HG02571 (cell line): ENCODE data around the gene MAP3K5.
"Not testable (repeated sequence)": the region's sequence is repeated elsewhere in the genome, so short reads cannot be mapped to it uniquely, and the experiment has no call there.

Experiments used
- ATAC-seq: cut with Tn5 transposase; IDR thresholded peaks from one replicate; pipeline ENCODE4 v1.9.1; 2021; ENCODE audit warnings: mild to moderate bottlenecking, moderate library complexity; ENCODE audit not compliant: unreplicated experiment

The MAP3K5 gene, protein sequence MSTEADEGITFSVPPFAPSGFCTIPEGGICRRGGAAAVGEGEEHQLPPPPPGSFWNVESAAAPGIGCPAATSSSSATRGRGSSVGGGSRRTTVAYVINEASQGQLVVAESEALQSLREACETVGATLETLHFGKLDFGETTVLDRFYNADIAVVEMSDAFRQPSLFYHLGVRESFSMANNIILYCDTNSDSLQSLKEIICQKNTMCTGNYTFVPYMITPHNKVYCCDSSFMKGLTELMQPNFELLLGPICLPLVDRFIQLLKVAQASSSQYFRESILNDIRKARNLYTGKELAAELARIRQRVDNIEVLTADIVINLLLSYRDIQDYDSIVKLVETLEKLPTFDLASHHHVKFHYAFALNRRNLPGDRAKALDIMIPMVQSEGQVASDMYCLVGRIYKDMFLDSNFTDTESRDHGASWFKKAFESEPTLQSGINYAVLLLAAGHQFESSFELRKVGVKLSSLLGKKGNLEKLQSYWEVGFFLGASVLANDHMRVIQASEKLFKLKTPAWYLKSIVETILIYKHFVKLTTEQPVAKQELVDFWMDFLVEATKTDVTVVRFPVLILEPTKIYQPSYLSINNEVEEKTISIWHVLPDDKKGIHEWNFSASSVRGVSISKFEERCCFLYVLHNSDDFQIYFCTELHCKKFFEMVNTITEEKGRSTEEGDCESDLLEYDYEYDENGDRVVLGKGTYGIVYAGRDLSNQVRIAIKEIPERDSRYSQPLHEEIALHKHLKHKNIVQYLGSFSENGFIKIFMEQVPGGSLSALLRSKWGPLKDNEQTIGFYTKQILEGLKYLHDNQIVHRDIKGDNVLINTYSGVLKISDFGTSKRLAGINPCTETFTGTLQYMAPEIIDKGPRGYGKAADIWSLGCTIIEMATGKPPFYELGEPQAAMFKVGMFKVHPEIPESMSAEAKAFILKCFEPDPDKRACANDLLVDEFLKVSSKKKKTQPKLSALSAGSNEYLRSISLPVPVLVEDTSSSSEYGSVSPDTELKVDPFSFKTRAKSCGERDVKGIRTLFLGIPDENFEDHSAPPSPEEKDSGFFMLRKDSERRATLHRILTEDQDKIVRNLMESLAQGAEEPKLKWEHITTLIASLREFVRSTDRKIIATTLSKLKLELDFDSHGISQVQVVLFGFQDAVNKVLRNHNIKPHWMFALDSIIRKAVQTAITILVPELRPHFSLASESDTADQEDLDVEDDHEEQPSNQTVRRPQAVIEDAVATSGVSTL (N-terminal part only)

DNA sequence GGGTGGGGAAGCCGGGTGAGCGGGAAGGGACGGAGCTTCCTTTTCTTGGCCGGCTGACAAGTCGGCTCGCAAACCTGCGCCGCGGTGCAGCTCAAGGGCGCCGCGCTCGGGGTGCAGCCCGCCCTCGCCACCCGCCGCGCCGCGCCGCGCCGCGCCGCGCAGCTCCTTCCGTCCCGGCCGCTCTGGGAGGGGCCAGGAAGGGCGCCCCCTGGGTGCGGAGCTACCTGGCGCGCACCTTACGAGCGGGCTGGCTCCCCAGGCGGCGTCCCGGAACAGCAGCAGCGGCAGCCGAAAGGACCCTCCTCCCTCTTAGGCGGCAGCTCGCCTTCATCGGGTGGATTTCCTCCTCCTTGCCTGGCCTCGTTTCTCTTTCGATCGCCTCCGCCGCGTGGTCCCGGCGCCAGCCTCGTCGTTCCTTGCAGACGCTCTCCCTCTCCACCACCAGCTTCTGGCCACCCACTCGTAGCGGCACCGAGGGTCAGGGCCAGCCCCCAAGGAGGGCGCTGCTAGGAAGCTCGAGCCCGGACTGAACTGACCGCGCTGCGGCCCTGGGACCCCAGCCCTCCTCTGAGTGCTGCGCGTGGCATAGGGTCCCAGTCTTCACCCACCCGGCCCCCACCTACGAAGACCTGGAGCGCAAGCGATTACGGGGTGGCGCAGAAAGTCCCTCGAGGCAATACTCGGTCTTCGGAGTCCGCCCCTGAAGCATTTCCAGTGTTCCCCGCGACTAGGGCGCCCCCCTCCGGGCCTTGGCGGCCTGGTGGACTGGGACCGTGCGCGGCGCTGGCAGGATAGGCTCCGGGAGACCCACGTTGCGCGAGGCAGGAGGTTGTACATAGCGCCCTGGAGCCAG lies at the start of gene MAP3K5:
MAP3K5 (minus strand) TSS at position 68 of the 853 bp plus-strand sequence. CDS start 320 bp downstream, outside the sequence.
- ATAC-seq, result peak; percentile 60

DNA sequence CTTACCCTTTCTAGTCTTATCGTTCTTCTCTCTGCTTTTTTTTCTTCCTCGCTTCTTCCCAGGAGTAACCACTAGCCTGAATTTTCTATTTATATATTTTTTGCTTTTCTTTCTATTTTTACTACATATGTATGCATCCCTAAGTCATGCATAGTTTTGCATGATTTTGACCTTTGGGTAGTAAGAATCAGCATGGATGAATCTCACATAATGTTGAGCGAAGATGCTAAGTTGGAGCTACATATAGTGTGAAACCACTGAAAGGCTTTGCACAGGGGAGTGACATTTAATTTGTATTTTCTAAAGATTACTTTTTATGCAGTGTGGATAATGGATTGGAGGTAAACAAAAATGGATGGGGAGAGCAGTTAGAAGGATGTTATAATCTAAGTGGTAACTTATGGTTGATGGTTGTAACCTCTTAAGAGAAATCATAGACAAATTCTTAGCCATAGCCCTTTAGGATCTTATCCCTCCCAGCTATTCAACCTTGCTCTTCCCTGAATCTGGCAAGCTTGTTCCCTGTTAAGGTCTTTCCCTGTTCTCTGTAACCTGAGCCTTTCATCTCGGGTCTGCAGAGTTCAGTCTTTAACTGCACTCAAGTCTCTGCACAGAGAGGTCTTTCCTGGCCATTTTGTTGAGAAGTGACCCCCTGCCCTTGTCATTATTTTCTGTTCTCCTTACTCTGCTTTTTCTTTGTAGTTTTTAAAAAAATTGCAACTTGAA lies 48.2 kb upstream of the MAP3K5 start:
- ATAC-seq, result no peak

DNA sequence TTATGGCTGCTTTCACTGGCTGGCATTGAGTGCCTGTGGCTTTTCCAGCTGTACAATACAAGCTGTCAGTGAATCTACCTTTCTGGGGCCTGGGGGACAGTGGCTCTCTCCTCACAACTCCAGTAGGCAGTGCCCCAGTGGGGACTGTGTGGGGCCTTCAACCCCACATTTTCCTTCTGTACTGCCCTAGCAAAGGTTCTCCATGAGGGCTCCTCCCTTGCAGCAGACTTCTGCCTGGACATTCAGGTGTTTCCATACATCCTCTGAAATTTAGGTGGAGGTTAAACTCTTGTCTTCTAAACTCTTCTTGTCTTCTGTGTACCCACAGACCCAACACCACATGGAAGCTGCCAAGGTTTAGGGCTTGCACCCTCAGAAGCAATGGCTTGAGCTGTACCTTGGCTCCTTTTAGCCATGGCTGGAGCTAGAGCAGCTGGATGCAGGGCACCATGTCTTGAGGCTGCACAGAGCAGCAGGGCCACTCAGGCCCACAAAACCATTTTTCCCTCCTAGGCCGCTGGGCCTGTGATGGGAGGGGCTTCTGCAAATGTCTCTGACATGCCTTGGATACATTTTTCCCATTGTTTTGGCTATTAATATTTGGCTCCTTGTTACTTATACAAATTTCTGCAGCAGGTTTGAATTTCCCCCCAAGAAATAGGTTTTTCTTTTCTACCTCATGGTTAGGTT lies 39.7 kb upstream of the MAP3K5 start:
- no peak for ATAC-seq

DNA sequence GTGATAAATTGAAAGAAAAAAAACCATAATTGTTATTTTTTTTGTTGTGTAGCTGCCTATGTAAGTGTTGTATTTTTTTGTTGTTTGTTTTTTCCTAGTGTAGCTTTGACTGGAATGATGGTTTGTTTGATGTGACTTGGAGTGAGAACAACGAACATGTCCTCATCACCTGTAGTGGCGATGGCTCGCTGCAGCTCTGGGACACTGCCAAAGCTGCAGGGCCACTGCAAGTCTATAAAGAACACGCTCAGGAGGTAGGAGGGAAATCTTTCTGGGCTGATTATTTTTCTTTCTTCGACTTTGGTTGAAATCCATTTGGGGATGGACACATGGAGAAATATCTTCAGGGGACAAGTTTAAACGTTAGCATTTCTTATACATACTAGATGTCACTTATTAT lies 33.9 kb upstream of the MAP3K5 start:
- ATAC-seq, result no peak

DNA sequence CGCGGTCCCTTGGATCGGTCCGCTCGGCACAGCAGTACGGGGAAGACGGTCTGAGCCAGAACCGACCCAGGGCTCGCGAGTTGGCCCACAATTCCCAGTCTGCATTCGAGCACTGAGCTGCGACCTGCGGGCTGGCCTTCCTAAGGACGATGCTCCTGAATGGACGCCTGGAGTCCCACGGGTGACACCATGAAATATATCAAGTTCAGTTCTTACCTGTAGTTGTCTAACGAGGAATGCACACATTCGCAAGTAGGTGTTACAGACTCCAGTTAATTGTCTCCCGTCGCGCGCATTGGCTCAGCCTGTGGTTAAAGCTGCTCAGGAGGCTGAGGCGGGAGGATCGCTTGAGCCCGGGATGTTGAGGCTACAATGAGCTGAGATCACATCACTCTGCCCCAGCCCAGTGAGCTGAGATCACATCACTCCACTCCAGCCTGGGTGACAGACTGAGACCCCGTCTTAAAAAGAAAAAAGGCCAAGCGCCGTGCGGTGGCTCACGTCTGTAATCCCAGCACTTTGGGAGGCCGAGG lies 30.9 kb upstream of the MAP3K5 start:
- ATAC-seq, result no peak

DNA sequence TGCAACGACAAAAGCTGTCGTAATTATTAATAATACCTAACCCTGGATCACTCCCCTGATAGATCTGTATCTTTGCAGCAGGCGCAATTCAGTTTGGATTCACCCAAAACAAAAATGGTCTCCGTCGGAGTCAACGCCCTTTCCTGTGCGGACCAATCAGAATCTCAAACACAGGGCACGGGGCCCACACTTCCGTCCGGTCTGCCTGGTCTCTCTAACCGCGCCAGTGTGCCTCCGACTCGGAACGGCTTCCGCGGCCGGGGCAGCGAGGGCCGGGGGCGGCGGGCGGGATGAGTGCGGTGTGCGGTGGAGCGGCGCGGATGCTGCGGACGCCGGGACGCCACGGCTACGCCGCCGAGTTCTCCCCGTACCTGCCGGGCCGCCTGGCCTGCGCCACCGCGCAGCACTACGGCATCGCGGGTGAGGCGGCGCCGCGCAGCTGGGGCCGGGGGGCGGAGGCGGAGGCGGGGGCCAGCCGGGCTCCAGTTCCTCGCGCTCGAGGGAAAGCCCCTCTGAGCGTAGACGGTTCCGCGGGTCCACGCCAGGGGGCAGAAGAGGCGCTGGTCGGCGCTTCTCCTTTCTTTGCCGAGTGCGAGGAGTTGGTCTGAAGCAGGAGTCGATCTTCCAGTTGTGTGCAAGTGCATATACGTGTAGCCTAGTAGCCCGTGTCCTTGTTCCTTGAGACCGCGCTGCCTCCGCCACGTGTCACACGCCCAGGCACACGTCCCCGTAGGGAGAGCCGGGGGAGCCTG lies 30.3 kb upstream of the MAP3K5 start, which contains the start of gene PEX7:
PEX7 (plus strand) TSS at position 217 of the 752 bp plus-strand sequence; CDS start at position 291, 74 bp downstream.
- peak; percentile 96 for ATAC-seq

DNA sequence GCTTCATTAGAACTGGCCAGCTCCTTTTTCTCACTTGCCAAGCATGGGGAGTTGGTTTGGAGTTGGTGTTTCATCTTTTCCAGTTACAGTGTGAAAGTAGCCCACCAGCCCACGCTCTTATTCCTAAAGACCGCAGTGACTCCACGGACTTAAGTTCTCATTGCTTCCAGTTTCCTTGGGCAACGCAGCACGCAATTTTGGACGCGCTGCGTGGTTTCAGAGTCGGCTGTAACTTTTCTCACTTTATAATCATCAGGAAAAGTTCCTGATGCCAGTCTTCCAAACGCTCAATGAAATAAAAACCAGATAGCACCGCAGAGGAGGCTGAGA lies 29.7 kb upstream of the MAP3K5 start:
- peak; percentile 1 for ATAC-seq

DNA sequence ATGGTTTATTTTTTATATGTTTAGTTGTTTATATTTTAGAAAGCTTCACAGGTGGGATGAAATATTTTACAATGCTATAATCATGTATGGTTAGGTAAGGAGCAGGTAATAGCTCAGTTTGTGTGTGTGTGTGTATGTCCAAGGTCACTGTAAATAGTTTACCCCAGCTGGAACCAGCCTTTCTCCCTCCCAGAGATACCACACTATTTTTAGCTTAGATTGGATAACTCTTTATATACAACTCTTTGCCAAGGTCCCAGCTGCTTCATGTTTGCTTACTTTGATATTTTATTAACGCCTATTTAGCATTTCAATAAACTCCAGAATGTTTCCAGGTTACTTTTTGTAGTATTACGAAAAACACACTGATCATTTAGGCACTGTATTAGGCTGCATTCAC lies 28.3 kb upstream of the MAP3K5 start:
- ATAC-seq, result no peak

DNA sequence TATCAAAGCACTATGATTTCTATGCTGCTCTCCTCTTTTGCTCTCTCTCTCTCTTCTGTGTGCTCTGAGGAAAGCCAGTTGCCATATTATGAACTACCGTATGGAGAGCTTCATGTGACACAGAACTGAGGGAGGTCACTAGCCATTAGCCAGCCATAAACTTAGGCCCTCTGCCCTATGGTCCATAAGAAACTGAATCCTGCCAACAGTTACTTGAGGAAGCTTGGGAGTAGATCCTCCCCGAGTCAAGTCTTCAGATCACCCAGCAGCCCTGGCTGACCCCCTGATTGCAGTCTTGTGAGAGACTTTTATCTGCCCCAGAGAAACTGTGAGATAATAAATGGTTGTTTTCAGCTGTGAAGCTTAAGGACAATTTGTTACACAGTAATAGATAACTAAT lies 24.4 kb upstream of the MAP3K5 start:
- ATAC-seq, result no peak

DNA sequence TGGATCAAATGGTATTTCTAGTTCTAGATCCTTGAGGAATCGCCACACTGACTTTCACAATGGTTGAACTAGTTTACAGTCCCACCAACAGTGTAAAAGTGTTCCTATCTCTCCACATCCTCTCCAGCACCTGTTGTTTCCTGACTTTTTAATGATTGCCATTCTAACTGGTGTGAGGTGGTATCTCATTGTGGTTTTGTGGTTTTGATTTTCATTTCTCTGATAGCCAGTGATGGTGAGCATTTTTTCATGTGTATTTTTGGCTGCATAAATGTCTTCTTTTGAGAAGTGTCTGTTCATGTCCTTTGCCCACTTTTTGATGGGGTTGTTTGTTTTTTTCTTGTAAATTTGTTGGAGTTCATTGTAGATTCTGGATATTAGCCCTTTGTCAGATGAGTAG lies 23.3 kb upstream of the MAP3K5 start:
- ATAC-seq, result not testable (repeated sequence)

DNA sequence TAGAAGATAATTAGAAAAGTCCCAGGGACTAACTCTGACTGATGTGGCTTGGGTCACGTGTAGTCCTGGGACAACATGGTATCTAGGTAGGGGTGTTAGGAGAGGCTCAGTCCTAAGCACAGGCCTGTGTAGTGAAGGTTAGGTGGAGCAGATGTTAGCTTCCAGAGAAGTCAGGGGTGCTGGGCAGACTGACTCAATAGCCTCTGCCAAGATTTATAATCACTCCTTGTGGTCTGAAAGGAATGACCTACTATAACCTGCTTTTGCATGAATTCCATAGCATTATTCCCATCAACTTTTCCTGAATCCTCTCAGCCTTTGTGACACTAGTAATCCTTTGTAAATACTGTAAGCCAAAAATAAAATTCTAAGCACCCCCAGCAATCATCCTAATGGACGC lies 19.9 kb upstream of the MAP3K5 start:
- no peak for ATAC-seq

DNA sequence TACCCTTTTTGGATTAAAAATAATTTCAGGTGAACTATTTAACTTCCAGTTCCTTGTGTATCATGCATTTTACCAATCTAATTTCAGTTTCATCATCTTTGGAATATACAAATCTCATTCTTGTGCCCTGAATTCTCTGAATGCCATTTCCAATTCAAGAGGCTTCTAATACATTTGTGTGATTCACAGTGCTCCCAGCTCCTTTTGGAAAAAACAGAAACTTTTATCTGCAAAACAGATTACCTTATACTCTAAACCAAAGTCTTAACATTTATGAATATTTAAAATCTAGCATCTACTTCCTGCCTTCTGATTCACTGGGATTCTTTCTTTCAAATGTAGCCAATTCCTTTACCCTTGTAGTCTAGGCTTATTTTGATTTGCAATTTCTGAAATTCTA lies 19.0 kb upstream of the MAP3K5 start:
- no peak for ATAC-seq

DNA sequence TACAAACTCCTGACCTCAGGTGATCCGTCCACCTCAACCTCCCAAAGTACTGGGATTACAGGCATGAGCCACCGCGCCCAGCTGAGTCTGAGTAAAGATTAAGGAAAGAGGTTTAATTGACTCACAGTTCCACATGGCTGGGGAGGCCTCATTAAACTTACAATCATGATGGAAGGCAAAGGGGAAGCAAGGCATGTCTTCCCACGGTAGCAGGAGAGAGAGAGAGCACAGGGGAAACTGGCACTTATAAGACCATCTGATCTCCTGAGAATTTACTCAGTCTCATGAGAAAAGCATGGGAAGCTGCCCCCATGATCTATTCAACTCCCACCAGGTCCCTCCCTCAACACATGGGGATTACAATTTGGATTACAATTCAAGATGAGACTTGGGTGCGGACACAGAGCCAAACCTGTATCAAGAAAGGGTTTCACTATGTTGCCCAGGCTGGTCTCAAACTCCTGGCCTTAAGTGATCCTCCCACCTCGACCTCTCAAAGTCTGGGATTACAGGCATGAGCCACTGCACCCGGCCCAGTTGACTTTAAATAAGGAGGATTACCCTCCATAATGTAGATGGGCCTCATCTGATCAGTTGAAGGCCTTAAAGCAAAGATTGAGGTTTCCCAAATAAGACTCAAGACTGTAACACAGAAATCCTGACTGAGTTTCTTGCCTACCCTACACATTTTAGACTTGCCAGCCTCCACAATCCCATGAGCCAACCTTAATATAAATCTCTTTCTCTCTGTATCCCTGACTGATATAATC lies 17.0 kb upstream of the MAP3K5 start:
- no peak for ATAC-seq

DNA sequence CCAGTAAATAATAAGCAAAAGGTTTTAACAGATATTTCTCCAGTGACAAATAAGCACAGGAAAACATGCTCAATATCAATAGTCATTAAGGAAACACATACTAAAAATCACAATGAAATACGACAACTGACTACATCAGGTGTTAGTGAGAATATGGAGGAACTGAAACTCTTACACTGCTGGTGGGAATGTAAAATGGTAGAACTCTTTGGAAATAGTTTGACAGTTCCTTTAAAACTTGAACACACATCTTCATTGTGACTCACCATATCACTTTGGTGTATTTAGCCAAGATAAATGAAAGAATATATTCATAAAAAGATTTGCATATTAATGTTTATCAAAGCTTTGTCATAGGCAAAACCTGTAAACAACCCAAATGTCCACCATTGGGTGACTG lies 11.3 kb upstream of the MAP3K5 start:
- ATAC-seq, result no peak

DNA sequence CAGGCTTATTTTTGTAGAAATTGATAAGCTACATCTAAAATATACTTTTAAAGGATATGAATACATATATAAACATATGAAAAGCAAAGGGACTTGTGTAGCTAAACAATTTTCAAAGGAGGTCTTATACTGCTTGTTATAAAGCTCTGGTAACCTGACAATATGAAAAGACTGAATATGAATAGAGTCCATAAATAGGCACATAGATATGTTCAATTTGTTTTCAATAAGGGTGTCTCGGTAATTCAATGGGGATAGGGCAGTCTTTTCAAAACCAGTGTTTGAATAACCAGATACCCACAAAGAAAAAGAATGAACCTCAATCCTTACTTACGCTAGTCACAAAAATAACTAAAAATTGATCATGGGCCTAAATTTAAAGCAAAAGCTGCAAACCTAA lies 9.3 kb upstream of the MAP3K5 start:
- ATAC-seq, result no peak

DNA sequence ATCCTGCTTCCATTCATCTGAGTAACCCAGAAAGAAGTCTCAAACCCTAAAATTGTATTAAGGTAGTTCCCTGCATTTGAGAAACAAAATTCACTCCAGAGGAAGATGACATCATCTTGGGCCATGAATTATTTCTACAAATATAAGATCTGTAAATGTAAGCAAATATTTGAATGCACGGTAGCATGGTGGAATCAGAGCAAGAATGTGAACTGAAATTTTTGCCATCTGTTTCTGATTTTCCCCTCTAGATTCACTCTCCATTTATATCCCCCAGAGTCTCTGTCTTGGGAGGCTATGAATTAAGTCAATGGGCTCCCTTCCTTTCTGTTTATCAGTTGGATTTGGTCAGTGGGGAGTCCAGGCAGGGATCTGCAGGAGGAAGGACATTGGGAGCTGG lies 5.8 kb upstream of the MAP3K5 start:
- no peak for ATAC-seq

DNA sequence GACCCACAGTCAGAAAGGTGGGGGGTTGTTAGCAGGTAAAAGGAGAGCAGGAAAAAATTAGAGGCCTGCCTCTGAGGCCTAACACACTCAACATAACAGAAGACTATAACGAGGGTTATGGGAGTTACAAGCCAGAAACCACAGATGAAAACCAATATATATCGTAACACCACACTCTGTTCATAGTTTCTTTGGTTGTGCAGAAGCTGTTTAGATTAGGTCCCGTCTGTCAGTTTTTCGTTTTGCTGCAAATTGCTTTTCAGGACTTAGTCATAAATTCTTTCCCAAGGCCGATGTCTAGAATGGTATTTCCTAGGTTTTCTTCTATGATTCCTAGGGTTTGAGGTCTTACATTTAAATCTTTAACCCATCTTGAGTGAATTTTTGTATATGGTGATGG lies 3.7 kb upstream of the MAP3K5 start:
- ATAC-seq, result no peak
